GM18858 (cell line): ENCODE measurements around the gene NGEF.
"Not testable (repeated sequence)": the region's sequence is repeated elsewhere in the genome, so short reads cannot be mapped to it uniquely, and the experiment has no call there.

Experiments used
- ATAC-seq: cut with Tn5 transposase; IDR thresholded peaks from one replicate; pipeline ENCODE4 v1.9.1; 2021; ENCODE audit not compliant: unreplicated experiment

The NGEF gene

DNA sequence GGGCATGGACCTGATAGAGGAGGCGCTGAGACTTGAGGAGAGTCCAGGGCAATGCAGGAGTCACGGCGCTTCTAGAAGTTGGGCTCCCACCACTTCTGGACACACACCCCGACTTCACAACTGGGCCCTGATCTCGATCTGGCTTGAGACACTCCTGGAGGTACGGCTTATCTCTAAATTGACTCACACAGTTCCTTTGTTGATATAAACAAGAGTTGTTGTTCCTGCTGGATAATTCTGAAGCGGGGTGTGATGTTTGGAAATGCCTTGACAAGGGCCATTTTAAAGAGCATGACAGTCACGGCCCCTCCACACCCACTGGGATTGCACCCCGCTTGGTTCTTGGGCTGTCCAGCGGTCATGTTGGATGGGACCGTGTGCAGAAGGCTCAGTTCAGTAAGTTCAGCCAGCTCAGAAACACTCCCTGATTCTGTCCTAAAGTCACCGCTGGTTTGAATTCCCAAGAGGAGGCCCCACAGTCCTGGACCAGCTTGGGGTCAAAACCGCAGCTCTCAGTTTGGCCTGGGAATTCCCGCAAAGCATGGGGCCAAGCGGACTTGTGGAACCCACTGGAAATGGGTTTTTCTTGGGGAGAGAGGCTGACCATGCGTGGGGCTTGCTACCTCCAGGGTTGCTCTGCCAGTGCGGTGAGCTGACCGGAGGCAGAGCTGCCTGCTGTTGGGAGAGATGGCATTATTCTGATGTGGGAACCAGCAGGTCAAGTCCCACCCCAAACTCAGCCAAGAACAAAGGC lies 10.1 kb upstream of the NGEF start:
- no peak for ATAC-seq

DNA sequence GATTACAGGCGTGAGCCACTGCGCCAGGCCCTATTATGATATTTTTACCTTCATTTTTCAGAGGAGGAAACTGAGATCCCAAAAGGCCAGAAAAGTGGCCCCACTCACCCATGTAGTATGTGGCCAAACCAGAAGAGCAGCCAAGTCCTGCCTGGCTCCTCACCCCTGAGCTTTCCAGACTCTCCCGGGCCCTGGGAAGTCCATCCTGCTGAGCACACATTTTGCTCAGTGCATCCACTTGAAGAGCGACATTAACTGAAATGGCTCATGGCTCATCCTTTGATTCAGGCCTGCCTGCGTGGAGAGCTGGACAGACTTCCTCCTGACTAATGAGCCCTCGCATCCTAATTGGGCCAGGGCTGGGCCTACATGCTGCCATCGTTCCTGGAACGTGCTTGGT lies 9.5 kb upstream of the NGEF start:
- no peak for ATAC-seq

DNA sequence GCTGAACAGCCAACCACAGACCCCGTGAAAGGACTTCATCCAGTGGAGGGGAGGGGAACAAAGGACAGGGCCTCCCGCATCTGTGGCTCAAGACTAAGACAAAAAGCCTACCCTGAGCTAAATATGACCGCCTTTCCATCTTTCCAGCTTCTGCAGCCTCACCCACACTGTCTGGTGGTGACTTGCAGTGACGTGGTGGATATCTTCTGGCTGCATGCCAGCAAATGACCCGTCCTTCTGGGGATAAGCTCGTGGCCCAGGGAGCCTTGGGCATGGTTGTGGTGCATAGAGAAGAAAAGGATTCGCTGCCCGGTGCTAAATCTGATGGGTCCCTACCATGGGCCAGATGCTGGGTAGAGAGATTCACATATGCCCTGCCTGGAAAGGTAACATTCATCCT lies 8.7 kb upstream of the NGEF start:
- ATAC-seq = no peak

DNA sequence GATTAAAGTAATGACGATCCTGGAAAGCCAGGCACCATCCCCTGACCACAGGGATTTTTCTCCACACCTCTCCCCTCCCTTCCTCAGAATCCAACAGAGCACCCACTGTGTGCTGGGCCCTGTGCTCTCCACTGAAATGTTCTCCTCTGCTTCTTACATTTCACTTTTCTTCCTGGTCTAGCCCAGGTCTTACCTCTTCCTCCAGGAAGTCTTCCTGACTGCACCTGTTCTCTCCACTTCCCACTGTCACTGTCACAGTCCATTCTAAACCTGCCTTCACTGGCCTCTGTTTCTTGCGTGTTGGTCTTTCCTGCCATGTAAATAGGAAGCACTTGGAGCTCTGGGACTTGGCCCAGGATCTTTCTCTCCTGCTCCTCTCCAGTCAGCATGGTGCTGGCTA lies 7.4 kb upstream of the NGEF start:
- ATAC-seq = no peak

DNA sequence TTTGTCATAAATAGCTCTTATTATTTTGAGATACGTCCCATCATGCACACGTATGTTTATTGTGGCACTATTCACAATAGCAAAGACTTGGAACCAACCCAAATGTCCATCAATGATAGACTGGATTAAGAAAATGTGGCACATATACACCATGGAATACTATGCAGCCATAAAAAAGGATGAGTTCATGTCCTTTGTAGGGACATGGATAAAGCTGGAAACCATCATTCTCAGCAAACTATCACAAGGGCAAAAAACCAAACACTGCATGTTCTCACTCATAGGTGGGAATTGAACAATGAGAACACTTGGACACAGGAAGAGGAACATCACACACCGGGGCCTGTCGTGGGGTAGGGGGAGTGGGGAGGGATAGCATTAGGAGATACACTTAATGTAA lies 6.6 kb upstream of the NGEF start:
- not testable (repeated sequence) for ATAC-seq

DNA sequence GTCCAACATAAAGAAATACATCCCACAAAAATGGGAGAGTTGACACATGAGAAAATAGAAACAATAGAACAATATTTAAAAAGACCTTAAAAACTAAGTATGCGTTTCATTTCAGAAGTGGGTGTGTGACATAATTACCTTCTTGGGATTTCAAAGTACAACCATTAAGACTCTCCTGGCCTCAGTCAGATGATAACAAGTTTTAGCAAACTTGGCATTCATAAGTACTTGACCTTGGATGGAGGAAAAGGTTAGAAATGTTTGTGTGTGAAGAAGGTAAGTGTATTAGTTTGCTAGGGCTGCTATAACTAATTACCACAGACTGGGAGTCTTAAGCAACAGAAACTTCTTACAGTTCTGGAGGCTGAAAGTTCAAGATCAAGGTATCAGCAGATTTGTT lies 4.9 kb upstream of the NGEF start:
- ATAC-seq = no peak

DNA sequence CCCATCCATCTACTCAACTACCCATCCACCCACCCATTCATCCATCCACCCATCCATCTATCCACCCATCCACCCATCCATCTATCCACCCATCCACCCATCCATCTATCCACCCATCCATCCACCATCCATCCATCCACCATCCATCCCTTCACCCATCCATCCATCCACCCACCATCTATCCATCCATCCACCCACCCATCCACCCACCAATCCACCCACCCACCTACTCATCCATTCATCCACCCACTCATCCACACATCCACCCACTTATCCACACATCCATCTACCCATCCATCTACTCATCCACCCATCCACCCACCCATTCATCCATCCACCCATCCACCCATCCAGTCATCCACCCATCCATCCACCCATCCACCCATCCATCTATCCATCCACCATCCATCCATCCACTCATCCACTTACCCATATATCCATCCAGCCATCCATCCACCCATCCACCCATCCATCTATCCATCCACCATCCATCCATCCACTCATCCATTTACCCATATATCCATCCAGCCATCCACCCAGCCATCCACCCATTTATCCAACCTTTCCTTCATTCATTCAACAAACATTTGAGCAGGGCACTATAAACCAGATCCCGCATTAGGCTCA lies 2.1 kb upstream of the NGEF start:
- no peak for ATAC-seq

DNA sequence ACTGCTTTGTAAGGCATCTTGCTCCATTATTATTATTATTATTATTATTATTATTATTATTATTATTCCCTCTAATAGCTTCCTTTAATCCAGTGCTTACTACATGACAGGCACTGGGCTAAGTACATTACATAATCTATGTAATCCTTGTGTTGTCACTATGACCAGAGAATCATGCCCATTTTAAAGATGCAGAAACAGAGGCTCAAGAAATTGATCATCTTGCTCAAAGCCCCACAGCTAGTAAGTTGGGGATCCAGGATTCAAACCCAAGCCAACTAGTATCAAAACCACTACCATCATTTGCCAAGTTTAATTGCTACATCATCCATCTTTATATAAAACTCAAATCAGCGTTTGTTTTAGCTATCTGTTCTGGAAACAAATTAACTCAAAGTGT lies 594 bp upstream of the NGEF start:
- no peak for ATAC-seq

DNA sequence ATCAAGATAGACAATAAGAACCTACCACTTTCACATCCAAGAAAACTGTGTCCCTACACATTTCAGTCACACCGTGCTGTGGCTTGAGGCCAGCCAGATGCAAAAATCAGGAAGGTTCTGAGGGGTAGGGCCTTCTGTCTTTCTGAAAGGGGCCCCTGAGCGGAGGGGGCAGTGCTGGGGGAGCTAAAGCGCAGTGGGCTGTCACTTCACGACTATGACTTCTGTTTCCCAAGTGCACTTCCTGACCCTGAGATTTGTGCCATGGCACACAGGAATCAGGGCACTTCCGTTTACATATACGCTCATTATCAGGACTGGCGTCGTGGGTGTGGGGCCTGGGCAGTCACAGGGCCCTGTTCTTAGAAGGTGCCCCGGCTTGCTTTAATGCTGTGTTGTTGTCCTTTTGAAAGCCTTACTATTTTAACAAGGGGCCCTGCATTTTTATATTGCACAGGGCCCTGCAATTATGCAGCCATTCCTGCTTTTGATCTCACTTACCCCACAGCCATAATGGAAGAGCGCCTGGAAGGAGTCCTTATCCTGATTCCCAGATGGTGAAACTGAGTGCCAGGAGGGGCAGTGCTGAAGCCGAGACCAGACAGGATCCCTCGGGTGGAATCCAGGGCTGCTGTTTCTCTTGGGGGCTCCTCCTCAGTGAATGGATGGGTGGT lies 620 bp downstream of the NGEF start:
- ATAC-seq = no peak

DNA sequence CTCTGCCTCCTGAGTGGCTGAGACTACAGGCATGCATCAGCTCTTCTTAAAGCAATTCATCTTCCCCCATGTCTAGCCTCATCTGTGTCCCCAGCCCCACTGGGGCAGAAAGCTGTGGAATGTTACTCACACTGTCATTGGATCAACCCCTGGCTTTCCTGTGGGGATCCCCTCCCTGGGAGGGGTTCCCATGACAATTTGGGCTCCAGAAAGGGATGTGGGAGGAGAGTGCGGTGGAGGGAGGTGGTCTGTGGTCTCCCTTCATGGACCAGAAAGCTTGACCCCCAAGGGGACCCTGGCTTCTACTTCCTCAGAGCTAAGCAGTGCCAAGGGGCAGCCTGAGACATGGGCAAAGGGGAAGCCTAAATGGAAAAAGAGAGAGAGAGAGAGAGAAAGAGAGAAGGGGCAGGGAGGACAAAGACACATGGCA lies 1.3 kb downstream of the NGEF start:
- no peak for ATAC-seq

DNA sequence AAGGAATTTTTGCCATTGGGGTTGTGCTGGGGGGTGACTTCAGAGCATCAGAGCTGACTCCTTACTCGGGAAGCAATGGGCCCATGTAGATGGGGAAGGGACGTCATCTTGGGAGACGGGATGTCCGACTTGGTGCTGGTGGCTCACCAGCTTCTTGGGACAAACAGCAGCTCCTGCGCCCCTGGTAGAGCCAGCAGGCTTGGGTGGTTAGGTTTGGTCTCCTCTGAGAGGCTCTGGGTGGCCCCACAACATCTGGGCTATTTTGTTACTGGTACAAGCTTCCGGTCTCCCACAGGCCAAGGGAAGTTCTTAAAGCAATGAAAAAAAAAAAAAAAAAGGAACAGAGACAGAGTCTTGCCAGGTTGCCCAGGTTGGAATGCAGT lies 1.8 kb downstream of the NGEF start:
- no peak for ATAC-seq

DNA sequence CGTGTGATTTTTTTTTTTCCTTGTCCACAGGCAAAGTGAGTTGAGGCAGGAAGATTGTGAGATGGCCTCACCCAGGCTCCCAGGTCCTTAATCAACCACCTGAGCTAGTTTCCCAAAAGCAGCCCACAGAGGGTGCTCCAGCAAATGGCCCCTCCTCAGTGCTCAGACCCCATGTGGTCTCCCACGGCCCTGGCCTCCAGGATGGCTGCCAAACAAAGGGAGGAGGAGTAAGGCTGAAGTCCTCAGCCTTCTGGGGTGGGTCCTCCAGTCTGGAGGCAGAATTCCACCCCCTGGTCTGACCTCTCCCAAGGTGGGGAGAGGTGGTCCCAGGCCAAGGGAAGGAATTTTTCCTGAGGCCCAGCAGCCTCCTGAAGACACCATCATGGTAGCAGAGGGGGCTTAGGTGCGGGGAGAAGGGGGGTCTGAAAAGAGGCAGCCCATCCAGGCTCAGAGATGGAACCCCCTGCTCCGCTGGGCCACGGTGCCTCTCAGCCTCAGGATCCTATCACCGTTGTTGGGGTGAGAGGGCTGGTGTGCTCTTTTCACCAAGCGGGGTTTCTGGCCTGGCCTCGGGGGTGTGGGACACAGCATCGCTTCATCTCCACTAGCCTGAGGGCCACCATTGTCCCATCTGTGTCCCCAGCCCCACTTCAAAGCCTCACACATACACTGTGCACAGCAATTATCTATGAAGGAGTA lies 2.3 kb downstream of the NGEF start:
- no peak for ATAC-seq

DNA sequence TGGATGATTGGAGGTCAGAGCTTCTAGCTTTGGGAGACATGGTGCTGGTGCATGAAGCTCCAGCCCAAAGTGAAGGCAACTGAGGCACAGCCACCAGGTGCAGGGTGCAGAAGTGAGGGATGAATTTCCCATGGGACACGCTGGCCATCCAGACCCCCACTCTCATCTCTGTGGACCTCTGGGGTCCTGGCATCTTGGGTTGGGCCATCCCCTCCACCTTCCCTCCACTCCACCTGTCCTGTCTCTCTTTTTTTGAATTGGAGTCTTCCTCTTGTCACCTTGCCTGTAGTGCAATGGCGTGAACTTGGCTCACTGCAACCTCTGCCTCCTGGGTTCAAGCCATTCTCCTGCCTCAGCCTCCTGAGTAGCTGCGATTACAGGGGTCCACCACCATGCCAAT lies 3.4 kb downstream of the NGEF start:
- ATAC-seq = no peak

DNA sequence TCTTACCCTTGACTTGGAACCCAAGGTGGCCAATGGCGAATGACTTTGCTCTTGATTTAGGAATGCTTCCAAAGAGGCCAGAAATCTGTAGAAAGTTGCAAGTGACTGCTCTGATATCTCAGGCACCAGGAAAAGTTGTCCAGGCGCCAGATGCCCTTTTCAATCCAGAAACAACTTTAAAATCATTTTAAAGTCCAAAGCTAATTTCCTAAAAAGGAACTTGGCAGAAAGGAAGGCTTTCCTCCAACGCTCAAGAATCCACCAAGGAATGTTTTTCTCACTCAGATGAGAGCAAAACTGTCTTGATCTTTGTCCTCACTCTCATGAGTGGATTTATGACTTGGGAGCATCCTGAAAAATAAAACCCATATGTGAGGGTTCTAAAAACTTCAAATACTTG lies 5.3 kb downstream of the NGEF start:
- ATAC-seq = no peak

DNA sequence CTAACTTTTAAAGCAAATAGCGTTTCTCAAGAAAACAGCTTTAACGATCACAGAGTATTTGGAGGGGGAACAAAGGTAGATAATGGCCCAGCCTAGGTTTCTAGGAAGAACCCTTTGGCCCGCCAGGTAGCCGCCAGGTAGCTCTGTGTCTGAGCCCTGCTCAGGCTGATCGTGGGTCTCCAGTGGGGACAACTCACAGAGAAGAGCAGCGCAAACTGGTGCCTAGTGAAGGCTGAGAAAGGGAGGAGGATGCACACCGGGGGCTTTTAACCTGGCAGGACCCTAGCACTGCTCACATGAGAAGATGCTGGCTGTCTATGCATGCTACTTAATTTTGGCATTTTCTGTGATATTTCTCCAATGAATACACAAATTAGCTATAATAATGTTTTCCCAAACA lies 5.8 kb downstream of the NGEF start:
- ATAC-seq = no peak

DNA sequence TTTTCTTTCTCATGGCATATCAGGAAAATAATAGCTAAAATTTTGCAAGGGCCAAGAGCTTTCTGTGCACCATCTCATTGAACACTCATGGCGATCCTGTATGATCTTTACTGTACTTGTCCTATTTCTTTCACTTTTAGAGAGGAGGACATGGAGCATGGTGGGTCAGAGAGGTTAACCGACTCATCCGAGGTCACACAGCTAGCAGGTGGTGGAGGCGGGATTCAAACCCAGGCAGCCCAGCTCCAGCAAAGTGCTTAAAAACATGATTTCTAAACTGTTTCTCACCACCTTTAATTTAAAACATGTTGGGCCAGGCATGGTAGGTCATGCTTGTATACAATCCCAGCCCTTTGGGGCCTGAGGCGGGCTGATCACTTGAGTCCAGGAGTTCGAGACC lies 6.4 kb downstream of the NGEF start:
- no peak for ATAC-seq

DNA sequence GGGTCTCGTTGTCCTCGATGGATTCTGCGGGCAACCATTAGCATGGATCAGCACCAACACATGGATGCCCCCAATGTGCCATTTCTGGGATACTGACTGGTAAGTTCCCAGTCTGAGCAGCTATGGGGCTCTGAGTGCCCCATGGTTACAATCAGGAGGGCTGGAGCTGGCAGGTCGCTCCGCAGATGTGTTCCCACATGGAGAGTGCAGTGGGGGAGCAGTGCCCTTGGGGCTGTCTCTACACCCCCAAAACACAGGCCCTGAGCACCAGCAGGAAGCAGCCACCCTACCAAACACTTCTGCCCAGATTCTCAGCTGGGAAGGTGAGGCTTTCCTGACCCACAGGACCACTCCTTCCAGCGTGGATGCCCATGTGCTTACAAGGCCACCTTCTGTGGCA lies 8.0 kb downstream of the NGEF start:
- no peak for ATAC-seq

DNA sequence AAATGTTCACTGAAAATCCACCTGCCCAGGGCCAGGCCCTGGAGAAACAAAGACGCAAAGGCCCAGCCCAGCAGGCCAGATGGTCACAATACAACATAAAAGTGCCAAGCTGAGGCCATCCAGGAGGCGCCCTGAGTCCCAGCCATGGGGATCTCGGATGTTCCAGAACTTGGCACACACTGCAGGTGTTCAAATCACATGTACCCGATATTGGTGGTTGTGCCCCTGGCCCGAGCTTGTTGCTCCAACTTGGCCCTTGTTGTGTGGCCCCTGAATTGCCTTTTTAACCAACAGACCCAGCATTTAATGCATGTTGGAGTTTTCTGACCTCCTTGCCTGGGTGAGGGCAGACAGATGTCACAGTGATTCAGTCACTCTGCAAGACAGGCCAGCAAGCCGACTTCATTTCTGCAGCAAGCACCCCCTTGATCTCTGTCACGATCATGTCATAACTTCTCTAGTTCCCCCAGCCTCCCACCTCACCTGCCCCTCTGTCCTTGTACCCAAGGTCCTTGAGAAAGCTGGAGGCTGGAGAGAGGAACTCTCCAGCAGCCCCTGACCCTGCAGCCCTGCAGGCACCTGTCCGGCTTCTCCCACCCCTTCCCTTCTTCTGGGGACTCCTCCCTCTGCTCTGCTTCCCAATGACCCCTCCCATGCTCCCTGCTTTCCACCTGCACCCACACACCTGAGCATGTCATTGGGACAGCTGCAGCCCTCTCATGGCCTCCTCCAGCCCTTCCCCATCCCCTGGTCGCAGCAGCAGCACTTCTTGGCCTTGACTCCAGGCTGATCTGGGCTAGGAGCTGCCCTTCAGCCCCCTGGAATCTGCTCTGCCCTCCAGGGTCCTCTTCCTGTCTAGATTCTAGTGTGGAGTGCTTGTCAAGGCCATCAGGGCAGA lies 9.1 kb downstream of the NGEF start:
- no peak for ATAC-seq

DNA sequence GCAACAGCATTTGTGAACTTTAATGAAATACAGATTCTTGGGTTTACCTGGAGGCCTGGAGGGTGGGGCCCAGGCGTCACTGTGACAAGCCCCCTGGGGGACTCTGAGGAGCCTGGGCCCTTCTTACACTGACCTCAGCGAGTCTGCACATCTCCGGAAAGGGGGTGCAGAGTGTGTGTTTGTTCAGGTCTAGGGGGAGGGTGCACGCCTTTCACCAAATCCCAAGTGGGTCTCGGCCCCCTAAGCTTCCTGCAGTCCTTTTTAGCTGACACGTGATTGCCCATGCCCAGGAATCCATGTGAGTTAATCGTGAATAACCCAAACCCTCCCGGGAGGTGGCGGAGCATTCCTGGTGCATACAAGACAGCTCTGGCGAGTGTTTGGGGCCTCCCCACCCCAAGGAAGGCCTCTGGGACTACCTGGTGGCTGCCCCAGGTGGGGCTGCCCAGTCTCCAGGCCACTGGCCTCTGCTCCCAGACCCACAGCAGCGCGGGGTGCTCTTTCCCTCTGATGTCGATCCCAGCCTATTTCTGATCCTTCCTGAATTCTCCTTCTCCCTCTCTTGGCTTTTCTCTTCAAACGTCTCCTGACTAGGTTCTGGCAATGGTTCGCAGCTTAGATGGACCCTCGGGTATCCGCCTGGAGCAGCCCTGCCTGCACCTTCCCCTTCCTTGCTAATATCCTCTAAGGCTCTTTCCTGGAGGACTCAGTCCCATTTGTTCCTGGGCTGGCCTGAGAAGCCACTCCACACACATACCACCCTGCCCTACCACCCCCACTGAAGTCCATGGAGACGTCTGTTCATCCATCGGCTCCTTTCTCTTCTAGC lies 10.0 kb downstream of the NGEF start:
- ATAC-seq = no peak
